ENCODE measurements around the gene GSTA4.
"Not testable (repeated sequence)": the region's sequence is repeated elsewhere in the genome, so short reads cannot be mapped to it uniquely, and the experiment has no call there.

GSTA4 gene

DNA sequence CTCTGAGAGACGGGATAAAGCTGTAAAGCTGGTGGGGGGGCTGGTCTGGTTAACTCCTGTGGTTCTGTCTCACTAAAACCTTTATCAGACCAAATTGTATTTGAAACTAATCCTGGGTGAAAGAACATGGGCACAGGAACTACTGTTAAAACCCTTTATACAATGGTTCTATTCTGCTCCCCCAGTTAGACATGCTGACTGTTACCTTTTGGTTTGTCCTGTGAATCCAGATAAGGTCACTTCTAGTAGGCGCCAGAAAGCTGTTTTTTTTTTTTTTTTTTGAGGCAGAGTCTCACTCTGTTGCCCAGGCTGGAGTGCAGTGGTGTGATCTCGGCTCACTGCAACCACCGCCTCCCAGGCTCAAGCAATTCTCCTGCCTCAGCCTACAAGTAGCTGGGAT, 29.7 kb downstream of the GSTA4 start:
- DNase-seq (ENCODE audit: low spot score) = no peak
- TF ChIP-seq CTCF (IDR thresholded peaks at IDR 0.05) = no peak
- Histone ChIP-seq H3K4me3 (no peak overlapping the region), H3K27ac (no peak overlapping the region)

DNA sequence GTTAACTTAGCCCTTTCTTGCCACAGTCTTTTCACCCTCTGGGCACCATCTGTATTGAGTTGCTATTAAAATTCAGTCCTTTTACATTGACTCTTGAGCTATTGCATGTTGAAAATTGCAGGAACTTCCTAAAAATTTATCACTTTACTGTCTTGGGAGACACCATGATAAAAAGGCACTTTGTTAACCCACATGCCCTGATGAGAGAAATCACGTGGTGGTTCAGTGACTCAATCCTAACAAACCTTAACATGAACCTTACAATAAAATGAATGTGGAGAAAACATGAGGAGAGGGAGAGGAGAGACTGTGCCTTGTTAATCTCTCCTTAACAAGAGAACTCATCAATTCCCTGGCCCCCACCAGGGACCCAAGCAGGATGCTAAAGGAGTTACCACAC, 30.8 kb downstream of the GSTA4 start:
- no peak for TF ChIP-seq CTCF (IDR thresholded peaks at IDR 0.05)
- Histone ChIP-seq H3K4me3 (no peak overlapping the region), H3K27ac (no peak overlapping the region)
- DNase-seq (ENCODE audit: low spot score) = no peak

- H3K4me3 ChIP-seq = no peak overlapping the region
- no peak for TF ChIP-seq CTCF (IDR thresholded peaks at IDR 0.05)
- H3K27ac ChIP-seq = no peak overlapping the region
- DNase-seq (ENCODE audit: low spot score) = no peak
Measured at GRCh38 chr6:52962701-52963100, 32.4 kb downstream of the GSTA4 start.

DNA sequence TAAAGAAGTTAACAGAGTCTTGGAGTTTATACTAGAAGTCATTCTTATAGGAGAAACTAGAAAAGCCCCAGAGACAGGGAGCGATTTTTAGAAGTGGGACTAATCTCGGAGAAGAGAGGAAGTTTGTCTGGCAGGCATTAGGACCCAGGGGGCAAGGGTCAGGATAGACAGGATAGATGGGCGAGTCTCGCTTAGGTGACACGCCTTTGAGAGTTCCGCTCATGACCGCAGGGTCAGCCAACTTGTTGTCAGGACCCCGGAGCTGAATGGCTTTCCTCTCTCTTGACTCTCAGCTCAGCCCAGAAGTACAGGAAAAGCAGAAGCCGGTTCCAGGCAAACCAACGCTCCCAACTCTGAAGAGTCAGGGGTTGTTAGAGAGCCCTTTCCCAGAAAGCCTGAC, 34.1 kb downstream of the GSTA4 start:
- H3K4me3 ChIP-seq; H3K27ac ChIP-seq; DNase-seq (ENCODE audit: low spot score): not testable (repeated sequence)

GRCh38 chr6:52960211-52960610, 34.9 kb downstream of the GSTA4 start:
- not testable (repeated sequence) for DNase-seq (ENCODE audit: low spot score); H3K4me3 ChIP-seq; H3K27ac ChIP-seq

DNA sequence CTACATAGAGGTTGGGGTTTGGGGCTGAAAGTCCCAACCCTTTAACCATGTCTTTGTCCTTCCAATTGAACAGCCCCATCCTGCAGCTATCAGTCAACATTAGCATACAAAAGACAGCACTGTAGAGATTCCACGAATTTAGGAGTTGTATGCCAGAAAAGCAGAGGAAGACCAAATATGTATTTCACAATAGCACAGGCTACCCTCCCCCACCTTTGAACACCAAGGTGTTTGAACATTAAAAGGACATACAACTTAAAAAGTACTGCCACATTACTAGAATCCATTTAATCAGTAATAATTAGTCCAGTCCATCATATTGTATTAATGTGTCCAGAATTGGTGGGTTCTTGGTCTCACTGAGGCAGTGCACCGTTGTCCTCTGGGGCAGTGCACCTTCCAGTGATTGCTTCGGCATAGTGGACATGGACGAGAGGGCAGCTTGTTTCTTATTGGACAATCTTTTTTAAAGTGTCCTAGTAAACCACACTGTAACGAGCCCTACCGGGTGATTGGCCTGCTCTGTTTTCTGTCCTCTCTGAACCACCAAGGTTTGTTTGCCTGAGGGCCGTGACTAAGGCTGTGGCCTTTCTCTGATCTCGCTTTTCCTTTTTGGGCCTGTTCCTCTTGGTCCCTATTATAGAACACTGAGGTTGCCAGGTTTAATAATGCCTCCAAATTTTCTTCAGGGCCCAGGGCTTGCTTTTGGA, 36.4 kb downstream of the GSTA4 start:
- Histone ChIP-seq H3K27ac (no peak overlapping the region), H3K4me3 (no peak overlapping the region)
- no peak for TF ChIP-seq CTCF (IDR thresholded peaks at IDR 0.05)
- no peak for DNase-seq (ENCODE audit: low spot score)

GRCh38 chr6:52955871-52956270, 39.2 kb downstream of the GSTA4 start:
- no peak overlapping the region for H3K27ac ChIP-seq
- H3K4me3 ChIP-seq = no peak overlapping the region
- no peak for TF ChIP-seq CTCF (IDR thresholded peaks at IDR 0.05)
- DNase-seq (ENCODE audit: low spot score) = no peak

DNA sequence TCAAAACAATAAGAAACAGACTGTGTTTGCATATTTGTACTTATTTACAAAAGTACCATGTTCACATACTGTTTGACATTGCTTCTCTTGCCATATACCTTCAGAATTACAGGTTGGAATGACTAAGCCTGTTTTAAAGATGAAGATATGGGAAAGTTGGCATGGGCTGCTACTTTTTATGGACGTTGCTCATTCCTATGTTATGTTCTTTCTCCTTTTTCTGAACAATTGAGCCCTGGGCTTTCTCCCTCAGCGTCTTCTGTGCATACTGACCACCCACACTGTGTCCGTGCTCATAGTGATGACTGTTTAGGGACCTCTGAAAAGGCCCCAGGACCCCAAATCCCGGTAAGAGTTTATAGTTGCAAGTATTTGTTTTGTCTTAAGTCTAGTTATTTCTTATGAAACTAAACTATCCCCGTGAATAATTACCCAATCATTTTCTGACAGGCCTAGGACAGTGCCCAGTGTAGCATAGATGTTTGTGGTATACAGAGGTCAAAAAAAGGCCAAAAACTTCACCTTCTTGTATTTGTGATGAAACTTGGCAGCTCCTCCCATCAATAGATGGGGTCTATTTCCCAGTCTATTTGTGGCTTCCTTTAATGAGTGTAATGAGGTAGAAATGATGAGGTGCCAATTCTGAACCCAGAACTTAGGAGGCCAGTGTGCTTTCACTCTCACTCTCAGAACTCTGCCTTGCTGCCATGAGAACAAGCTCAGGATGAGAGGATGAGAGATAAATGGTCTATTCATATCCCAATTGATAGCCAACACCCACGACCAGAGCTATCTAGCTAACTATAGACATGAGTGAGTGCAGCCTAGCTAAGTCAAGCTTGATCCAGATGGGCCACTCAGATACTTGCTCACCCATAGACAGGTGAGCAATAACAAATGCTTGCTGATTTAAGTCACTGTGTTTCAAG, 40.9 kb downstream of the GSTA4 start:
- H3K27ac ChIP-seq = no peak overlapping the region
- no peak for DNase-seq (ENCODE audit: low spot score)
- no peak for TF ChIP-seq CTCF (IDR thresholded peaks at IDR 0.05)
- no peak overlapping the region for H3K4me3 ChIP-seq

All from coronary artery (tissue), 2 donors.